ENCODE results near the gene PTPRG. TPM values are rescaled to one million over a fixed set of nuclear protein-coding genes. Genes with fewer than 3 reads are reported as not detected.

PTPRG gene
- total and polyA plus RNA-seq, 10 of the 15 experiments (the other 5 are each of a cell fraction or from before 2014, with no cell fraction given), result 0.29 to 20.7 (median 1.4) TPM

- ChIA-PET SMC1A (ENCODE audit: uncharacterized antibody, unreplicated experiment) (interaction anchor here (1.2 to 4.2 kb wide), 7 partner anchors 10 to 168 kb away, joined by 3 to 50 read pairs (median 3); no protein-coding TSS in a partner anchor), CTCF (interaction anchor here (0.5 to 4.1 kb wide), 4 partner anchors 10 to 205 kb away, joined by 3 to 22 read pairs (median 4); no protein-coding TSS in a partner anchor), RAD21 (ENCODE audit: unreplicated experiment) (interaction anchor here (0.6 to 1.9 kb wide), 4 partner anchors 10 to 88 kb away, joined by 3 to 6 read pairs (median 5); no protein-coding TSS in a partner anchor), POLR2A (interaction anchor here (1.0 kb wide), 1 partner anchor 205 kb away, joined by 4 read pairs; no protein-coding TSS in a partner anchor)
- Histone ChIP-seq H3K4me1 (ENCODE audit: control insufficient read depth, insufficient read depth, low read length) (no peaks in the 10 kb centered on the region), H3K4me3 (no peak overlapping the region), H3K79me2 (ENCODE audit: control insufficient read depth, insufficient read depth, low read length) (no peaks in the 10 kb centered on the region), H3K27ac (ENCODE audit: control insufficient read depth, insufficient read depth) (no peak overlapping the region), H3K9me3 (replicated peaks; ENCODE audit: control insufficient read depth, insufficient read depth, low read length) (no peaks in the 10 kb centered on the region), H3K36me3 (ENCODE audit: control insufficient read depth in 2 of 2, insufficient read depth in 2 of 2, low read length in 1 of 2) (no peaks in the 10 kb centered on the region), H3K4me2 (ENCODE audit: control insufficient read depth, insufficient read depth) (no peak overlapping the region), H4K20me1 (ENCODE audit: control insufficient read depth, insufficient read depth) (no peaks in the 10 kb centered on the region), H3K9ac (ENCODE audit: control insufficient read depth, insufficient read depth, low read length) (no peak overlapping the region), H2AFZ (ENCODE audit: control insufficient read depth, low read depth, low read length) (no peak overlapping the region), H3K27me3 (replicated peaks in 1 of 2; ENCODE audit: control insufficient read depth in 2 of 2, insufficient read depth in 2 of 2, low read length in 1 of 2) (peaks cover 0 to 3% of the 10 kb centered on the region in 2 experiments; a peak in 1 of 4 replicates)
- DNase-seq (ENCODE audit: low read depth, low spot score) (no peak), FAIRE-seq (no peak), ATAC-seq (peak; percentile 52)
- in situ Hi-C loops (cut with MboI) (no loop called here), intact Hi-C loops (cut with micrococcal nuclease; ENCODE audit: unreplicated experiment) (no loop called here)
- 1% methylated on average over 7 of the region's 7 CpGs for WGBS (ENCODE audit: insufficient coverage, insufficient replicate concordance, low lambda C conversion rate, missing lambda C conversion rate)
- no TSS peak for BruUV-seq (replicated peaks)
- TF ChIP-seq ATF3 (IDR thresholded peaks at IDR 0.05; ENCODE audit: borderline replicate concordance, extremely low read depth, low read depth, low read length), result no peak
- no peak for TF ChIP-seq DPF2 (IDR thresholded peaks at IDR 0.05)
- TF ChIP-seq USF1 (IDR thresholded peaks at IDR 0.05; ENCODE audit: borderline replicate concordance, extremely low read length, insufficient read depth, low read depth, low read length), result no peak
- no peak for TF ChIP-seq BRCA1 (IDR thresholded peaks at IDR 0.05; ENCODE audit: low read depth, low read length)
- no peak for TF ChIP-seq EGR1 (IDR thresholded peaks at IDR 0.05; ENCODE audit: borderline replicate concordance in 1 of 2, low read depth in 2 of 2, low read length in 2 of 2)
- no peak for TF ChIP-seq HCFC1 (IDR thresholded peaks at IDR 0.05; ENCODE audit: low read length)
Observed at GRCh38 chr3:61769266-61769990, 208.1 kb downstream of the PTPRG start.
